HepG2 (cell line): Measurements from ENCODE around the gene NR2C1. TPM values are rescaled to one million over a fixed set of nuclear protein-coding genes. Genes with fewer than 3 reads are reported as not detected.

Experiments
- ATAC-seq: fragments of 200-7000 bp; cut with Tn5 transposase; 3 replicates; pipeline ENCODE4 v1.9.1; 2020; ENCODE audit warnings: mild to moderate bottlenecking, moderate library complexity
- BruUV-seq: library from RNA; stranded (reverse); fragments of 400-500 nt; replicated peaks from 2 replicates; lab custom pipeline; 2021; lab: Mats Ljungman, UMichigan
- CTCF ChIA-PET: fragments of 300-600 bp; formaldehyde crosslinking; extraction: SDS; loops from one replicate; lab custom pipeline; 2021; ENCODE audit warnings: low total read pairs, inconsistent platforms, low intra/inter-chr PET ratio; lab: Yijun Ruan, JAX
- POLR2A ChIA-PET: fragments of 350-600 bp; sonication (Branson Sonifier 250); formaldehyde crosslinking; loops from one replicate; lab custom pipeline; 2020; ENCODE audit warnings: antibody characterized with exemption, inconsistent platforms; lab: Yijun Ruan, JAX
- DNase-seq: peaks from one replicate; pipeline ENCODE4 v3.0.0-alpha.2; 2015; ENCODE audit warnings: low spot score
- FAIRE-seq: peaks from 3 replicates; lab custom pipeline; 2011; peaks lifted over from hg19 to GRCh38; lab: Jason Lieb, UNC
- H2AFZ ChIP-seq: one replicate; pipeline ENCODE4 v1.6.1; 2011; ENCODE audit warnings: low read length, inconsistent platforms
- H3K27ac ChIP-seq: fragments of 300-600 bp; 3 replicates; pipeline ENCODE4 v1.8.0; 2011; ENCODE audit warnings: mixed run types, mild to moderate bottlenecking, mixed read lengths, low read length, inconsistent platforms; ENCODE audit not compliant: insufficient read depth; ENCODE audit errors: extremely low read length
- H3K27me3 ChIP-seq, 2 experiments: fragments of 200-600 bp in 1 of 2; 2 replicates in 1 of 2; 3 replicates in 1 of 2; pipeline versions ENCODE4 v1.6.0 to v1.8.0; 2011; ENCODE audit warnings: low read length in 2 of 2, mild to moderate bottlenecking in 2 of 2, moderate library complexity in 2 of 2, inconsistent platforms in 1 of 2; ENCODE audit not compliant: insufficient read depth in 2 of 2, control insufficient read depth in 1 of 2
- H3K36me3 ChIP-seq, 2 experiments: fragments of 200-600 bp in 1 of 2; replicated peaks in 1 of 2; 2 replicates in 1 of 2; 3 replicates in 1 of 2; pipeline versions ENCODE4 v1.5.1 to v1.8.0; 2011; ENCODE audit warnings: low read length in 2 of 2, inconsistent platforms in 1 of 2; ENCODE audit not compliant: insufficient read depth in 2 of 2, control insufficient read depth in 1 of 2
- H3K4me1 ChIP-seq: 2 replicates; pipeline ENCODE4 v1.5.1; 2012; ENCODE audit warnings: low read length, inconsistent platforms; ENCODE audit not compliant: insufficient read depth
- H3K4me2 ChIP-seq: 2 replicates; pipeline ENCODE4 v1.6.0; 2011; ENCODE audit warnings: low read depth, low read length, inconsistent platforms
- H3K4me3 ChIP-seq, 3 experiments: fragments of 200-600 bp in 1 of 3; sonication (generic), shearing (Covaris generic) in 1 of 3; replicated peaks in 1 of 3; 2 replicates each; pipeline ENCODE4 v1.5.1; 2011 to 2016; ENCODE audit warnings: low read length in 3 of 3, inconsistent platforms in 2 of 3, low read depth in 2 of 3, mild to moderate bottlenecking in 2 of 3, control low read depth in 1 of 3, mixed read lengths in 1 of 3; ENCODE audit not compliant: insufficient read depth in 1 of 3
- H3K79me2 ChIP-seq: one replicate; pipeline ENCODE4 v1.6.1; 2011; ENCODE audit warnings: low read length, inconsistent platforms; ENCODE audit not compliant: insufficient read depth
- H3K9ac ChIP-seq: 2 replicates; pipeline ENCODE4 v1.6.0; 2011; ENCODE audit warnings: mild to moderate bottlenecking, low read depth, low read length, inconsistent platforms; ENCODE audit not compliant: insufficient read depth
- H3K9me3 ChIP-seq: 2 replicates; pipeline ENCODE4 v1.5.1; 2012; ENCODE audit warnings: mild to moderate bottlenecking, low read length
- H4K20me1 ChIP-seq: 2 replicates; pipeline ENCODE4 v1.6.0; 2011; ENCODE audit warnings: inconsistent platforms, mild to moderate bottlenecking, low read length, moderate library complexity; ENCODE audit not compliant: insufficient read depth
- CAMTA2 ChIP-seq: sonication (generic); formaldehyde crosslinking; IDR thresholded peaks from 2 replicates; pipeline ENCODE4 v1.4.0; 2020; ENCODE audit warnings: mild to moderate bottlenecking, missing genetic modification reagents, borderline replicate concordance
- CENPX ChIP-seq: sonication (generic); formaldehyde crosslinking; IDR thresholded peaks from 2 replicates; pipeline ENCODE4 v1.9.0; 2021; ENCODE audit warnings: mild to moderate bottlenecking, missing genetic modification reagents, moderate library complexity
- NFATC3 ChIP-seq: sonication (generic); formaldehyde crosslinking; IDR thresholded peaks from 2 replicates; pipeline ENCODE4 v1.5.1; 2020; ENCODE audit warnings: mild to moderate bottlenecking, missing genetic modification reagents
- NKX3-1 ChIP-seq: sonication (generic); formaldehyde crosslinking; IDR thresholded peaks from 2 replicates; pipeline ENCODE4 v1.5.0; 2020; ENCODE audit warnings: missing genetic modification reagents
- POLR2G ChIP-seq: fragments of 200-400 bp; formaldehyde crosslinking; IDR thresholded peaks from 2 replicates; pipeline ENCODE4 v1.6.1; 2018; ENCODE audit warnings: mild to moderate bottlenecking, low read depth, low read length, moderate library complexity
- SRY ChIP-seq: sonication (generic); formaldehyde crosslinking; IDR thresholded peaks from 2 replicates; pipeline ENCODE4 v1.8.0; 2022; ENCODE audit warnings: mild to moderate bottlenecking, missing genetic modification reagents
- TARDBP ChIP-seq: sonication (generic); formaldehyde crosslinking; IDR thresholded peaks from 2 replicates; pipeline ENCODE4 v1.8.0; 2022; ENCODE audit warnings: mild to moderate bottlenecking, missing genetic modification reagents
- ZFY ChIP-seq: sonication (generic); formaldehyde crosslinking; IDR thresholded peaks from 2 replicates; pipeline ENCODE4 v1.4.0; 2020; ENCODE audit warnings: missing genetic modification reagents
- ZNF10 ChIP-seq: sonication (generic); formaldehyde crosslinking; IDR thresholded peaks from 2 replicates; pipeline ENCODE4 v1.4.0; 2020; ENCODE audit warnings: mild to moderate bottlenecking, low read depth, missing genetic modification reagents, borderline replicate concordance
- ZNF703 ChIP-seq: sonication (generic); formaldehyde crosslinking; IDR thresholded peaks from 2 replicates; pipeline ENCODE4 v1.5.1; 2020; ENCODE audit warnings: missing genetic modification reagents, mild to moderate bottlenecking, moderate library complexity, borderline replicate concordance
- WGBS: methylation state at CpG from one replicate; pipeline ENCODE4 v1.1.6; 2017; ENCODE audit warnings: low lambda C conversion rate; 5-methylcytosine and 5-hydroxymethylcytosine counted together
- in situ Hi-C: cut with HindIII; loops from 2 replicates; pipeline ENCODE4 v1.10.0; 2017; ENCODE audit warnings: low pct_unique_long_range_greater_than_20kb; ENCODE audit not compliant: extremely low pct_ligation_motif_present
- intact Hi-C: fragments of 100-400 bp; cut with micrococcal nuclease; formaldehyde crosslinking; loops from one replicate; pipeline ENCODE4 v1.10.0; 2022; ENCODE audit not compliant: unreplicated experiment
- polyA plus RNA-seq, 8 experiments: library from polyadenylated mRNA; depleted of rRNA in 3 of 8; stranded (reverse) in 7 of 8; unstranded in 1 of 8; fragments of >200 nt; fragmentation: Illumina TruSeq in 4 of 8; extraction: Trizol in 4 of 8; gene quantifications; 2 replicates each; pipeline versions ENCODE4 v1.2.1 to v1.2.3, GENCODE V29; 2011 to 2016; ENCODE audit warnings: low read depth in 4 of 8, missing spikeins in 1 of 8, mixed read lengths in 1 of 8; ENCODE audit not compliant: insufficient read depth in 1 of 8
- total RNA-seq, 5 experiments: library from RNA; depleted of rRNA; stranded (reverse); fragments of >200 nt; fragmentation: Illumina TruSeq; extraction: Trizol; gene quantifications; 2 replicates each; pipeline ENCODE4 v1.2.3, GENCODE V29; 2016; ENCODE audit warnings: low read depth in 1 of 5
- TF ChIP-seq, protein P1 (sequence below): sonication (generic); formaldehyde crosslinking; IDR thresholded peaks from 2 replicates; pipeline ENCODE4 v1.4.0; 2020; ENCODE audit warnings: mild to moderate bottlenecking, low read depth, missing genetic modification reagents
- TF ChIP-seq, protein P2 (sequence below): IDR thresholded peaks from 2 replicates; pipeline ENCODE4 v1.6.1; 2016; ENCODE audit warnings: missing compliant biosample characterization, missing genetic modification reagents, borderline replicate concordance
- TF ChIP-seq, protein P3 (sequence below): sonication (generic); formaldehyde crosslinking; IDR thresholded peaks from 2 replicates; pipeline ENCODE4 v1.9.0; 2021; ENCODE audit warnings: missing genetic modification reagents, borderline replicate concordance
- TF ChIP-seq, protein P4 (sequence below): sonication (generic); formaldehyde crosslinking; IDR thresholded peaks from one replicate; pipeline ENCODE4 v1.5.1; 2020; ENCODE audit warnings: mild to moderate bottlenecking, missing genetic modification reagents; ENCODE audit errors: not compliant biosample characterization

Gene NR2C1
- total and polyA plus RNA-seq, 2 of the 13 experiments (the other 11 are each of a cell fraction or from before 2014, with no cell fraction given), result 38.0 to 70.8 TPM

DNA sequence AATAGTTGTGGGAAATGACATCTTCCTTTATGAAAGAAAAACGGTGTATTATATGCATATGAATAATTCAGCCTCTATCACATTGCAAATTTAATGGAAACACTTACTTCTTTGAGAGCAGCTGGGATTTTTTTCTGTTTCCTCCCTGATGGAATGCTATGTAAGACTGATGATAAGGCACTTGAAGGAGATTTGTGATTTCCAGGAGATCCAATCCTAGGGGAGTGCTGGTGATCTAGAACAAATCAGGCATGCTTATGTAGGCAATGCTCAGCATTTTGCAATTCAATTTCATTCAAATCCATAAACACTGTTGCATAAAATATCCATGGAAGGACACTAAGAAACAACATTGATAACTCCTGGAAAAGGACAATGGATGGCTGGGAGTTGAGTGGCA is 16.0 kb upstream of the NR2C1 start:
- 21% methylated on average over 1 of the region's 1 CpG for WGBS
- in situ Hi-C loops, result no loop called here
- TF ChIP-seq ZNF10 (CRISPR knock-in tag) (no peak), POLR2G (no peak), NFATC3 (CRISPR knock-in tag) (no peak), ZFY (CRISPR knock-in tag) (no peak), CAMTA2 (CRISPR knock-in tag) (no peak), SRY (CRISPR knock-in tag) (no peak), CENPX (CRISPR knock-in tag) (no peak), NKX3-1 (CRISPR knock-in tag) (no peak), ZNF703 (CRISPR knock-in tag) (no peak), TARDBP (CRISPR knock-in tag) (no peak)
- TF ChIP-seq, protein P1, sequence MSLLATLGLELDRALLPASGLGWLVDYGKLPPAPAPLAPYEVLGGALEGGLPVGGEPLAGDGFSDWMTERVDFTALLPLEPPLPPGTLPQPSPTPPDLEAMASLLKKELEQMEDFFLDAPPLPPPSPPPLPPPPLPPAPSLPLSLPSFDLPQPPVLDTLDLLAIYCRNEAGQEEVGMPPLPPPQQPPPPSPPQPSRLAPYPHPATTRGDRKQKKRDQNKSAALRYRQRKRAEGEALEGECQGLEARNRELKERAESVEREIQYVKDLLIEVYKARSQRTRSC (CRISPR knock-in tag), result no peak
- TF ChIP-seq, protein P2, sequence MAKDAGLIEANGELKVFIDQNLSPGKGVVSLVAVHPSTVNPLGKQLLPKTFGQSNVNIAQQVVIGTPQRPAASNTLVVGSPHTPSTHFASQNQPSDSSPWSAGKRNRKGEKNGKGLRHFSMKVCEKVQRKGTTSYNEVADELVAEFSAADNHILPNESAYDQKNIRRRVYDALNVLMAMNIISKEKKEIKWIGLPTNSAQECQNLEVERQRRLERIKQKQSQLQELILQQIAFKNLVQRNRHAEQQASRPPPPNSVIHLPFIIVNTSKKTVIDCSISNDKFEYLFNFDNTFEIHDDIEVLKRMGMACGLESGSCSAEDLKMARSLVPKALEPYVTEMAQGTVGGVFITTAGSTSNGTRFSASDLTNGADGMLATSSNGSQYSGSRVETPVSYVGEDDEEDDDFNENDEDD (CRISPR knock-in tag), result no peak
- TF ChIP-seq, protein P3, sequence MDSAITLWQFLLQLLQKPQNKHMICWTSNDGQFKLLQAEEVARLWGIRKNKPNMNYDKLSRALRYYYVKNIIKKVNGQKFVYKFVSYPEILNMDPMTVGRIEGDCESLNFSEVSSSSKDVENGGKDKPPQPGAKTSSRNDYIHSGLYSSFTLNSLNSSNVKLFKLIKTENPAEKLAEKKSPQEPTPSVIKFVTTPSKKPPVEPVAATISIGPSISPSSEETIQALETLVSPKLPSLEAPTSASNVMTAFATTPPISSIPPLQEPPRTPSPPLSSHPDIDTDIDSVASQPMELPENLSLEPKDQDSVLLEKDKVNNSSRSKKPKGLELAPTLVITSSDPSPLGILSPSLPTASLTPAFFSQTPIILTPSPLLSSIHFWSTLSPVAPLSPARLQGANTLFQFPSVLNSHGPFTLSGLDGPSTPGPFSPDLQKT (CRISPR knock-in tag), result no peak
- TF ChIP-seq, protein P4, sequence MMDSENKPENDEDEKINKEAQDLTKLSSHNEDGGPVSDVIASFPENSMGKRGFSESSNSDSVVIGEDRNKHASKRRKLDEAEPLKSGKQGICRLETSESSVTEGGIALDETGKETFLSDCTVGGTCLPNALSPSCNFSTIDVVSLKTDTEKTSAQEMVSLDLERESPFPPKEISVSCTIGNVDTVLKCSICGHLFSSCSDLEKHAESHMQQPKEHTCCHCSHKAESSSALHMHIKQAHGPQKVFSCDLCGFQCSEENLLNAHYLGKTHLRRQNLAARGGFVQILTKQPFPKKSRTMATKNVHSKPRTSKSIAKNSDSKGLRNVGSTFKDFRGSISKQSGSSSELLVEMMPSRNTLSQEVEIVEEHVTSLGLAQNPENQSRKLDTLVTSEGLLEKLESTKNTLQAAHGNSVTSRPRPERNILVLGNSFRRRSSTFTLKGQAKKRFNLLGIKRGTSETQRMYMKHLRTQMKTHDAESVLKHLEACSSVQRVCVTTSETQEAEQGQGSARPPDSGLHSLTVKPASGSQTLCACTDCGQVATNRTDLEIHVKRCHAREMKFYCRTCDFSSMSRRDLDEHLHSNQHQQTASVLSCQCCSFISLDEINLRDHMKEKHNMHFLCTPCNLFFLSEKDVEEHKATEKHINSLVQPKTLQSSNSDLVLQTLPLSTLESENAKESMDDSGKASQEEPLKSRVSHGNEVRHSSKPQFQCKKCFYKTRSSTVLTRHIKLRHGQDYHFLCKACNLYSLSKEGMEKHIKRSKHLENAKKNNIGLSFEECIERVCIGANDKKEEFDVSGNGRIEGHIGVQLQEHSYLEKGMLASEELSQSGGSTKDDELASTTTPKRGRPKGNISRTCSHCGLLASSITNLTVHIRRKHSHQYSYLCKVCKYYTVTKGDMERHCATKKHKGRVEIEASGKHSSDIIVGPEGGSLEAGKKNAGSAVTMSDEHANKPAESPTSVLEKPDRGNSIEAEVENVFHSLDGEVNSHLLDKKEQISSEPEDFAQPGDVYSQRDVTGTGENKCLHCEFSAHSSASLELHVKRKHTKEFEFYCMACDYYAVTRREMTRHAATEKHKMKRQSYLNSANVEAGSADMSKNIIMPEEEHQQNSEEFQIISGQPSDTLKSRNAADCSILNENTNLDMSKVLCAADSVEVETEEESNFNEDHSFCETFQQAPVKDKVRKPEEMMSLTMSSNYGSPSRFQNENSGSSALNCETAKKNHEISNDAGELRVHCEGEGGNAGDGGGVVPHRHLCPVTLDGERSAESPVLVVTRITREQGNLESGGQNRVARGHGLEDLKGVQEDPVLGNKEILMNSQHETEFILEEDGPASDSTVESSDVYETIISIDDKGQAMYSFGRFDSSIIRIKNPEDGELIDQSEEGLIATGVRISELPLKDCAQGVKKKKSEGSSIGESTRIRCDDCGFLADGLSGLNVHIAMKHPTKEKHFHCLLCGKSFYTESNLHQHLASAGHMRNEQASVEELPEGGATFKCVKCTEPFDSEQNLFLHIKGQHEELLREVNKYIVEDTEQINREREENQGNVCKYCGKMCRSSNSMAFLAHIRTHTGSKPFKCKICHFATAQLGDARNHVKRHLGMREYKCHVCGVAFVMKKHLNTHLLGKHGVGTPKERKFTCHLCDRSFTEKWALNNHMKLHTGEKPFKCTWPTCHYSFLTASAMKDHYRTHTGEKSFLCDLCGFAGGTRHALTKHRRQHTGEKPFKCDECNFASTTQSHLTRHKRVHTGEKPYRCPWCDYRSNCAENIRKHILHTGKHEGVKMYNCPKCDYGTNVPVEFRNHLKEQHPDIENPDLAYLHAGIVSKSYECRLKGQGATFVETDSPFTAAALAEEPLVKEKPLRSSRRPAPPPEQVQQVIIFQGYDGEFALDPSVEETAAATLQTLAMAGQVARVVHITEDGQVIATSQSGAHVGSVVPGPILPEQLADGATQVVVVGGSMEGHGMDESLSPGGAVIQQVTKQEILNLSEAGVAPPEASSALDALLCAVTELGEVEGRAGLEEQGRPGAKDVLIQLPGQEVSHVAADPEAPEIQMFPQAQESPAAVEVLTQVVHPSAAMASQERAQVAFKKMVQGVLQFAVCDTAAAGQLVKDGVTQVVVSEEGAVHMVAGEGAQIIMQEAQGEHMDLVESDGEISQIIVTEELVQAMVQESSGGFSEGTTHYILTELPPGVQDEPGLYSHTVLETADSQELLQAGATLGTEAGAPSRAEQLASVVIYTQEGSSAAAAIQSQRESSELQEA (CRISPR knock-in tag), result no peak

More for the DNA sequence above, 16.0 kb upstream of the NR2C1 start:
- Histone ChIP-seq H3K36me3 (no peaks in the 10 kb centered on the region; a peak in 1 of 5 replicates), H3K9me3 (no peaks in the 10 kb centered on the region), H3K27ac (no peak overlapping the region), H4K20me1 (no peaks in the 10 kb centered on the region), H3K4me3 (no peak overlapping the region), H3K4me2 (no peak overlapping the region), H3K9ac (no peak overlapping the region), H2AFZ (no peak overlapping the region), H3K4me1 (peaks cover 13% of the 10 kb centered on the region), H3K27me3 (no peaks in the 10 kb centered on the region), H3K79me2 (no peaks in the 10 kb centered on the region)
- intact Hi-C loops, result no loop called here
- DNase-seq (no peak), ATAC-seq (no peak), FAIRE-seq (no peak)
- POLR2A ChIA-PET, result no interaction called here
- CTCF ChIA-PET, result no interaction called here
- BruUV-seq, result no TSS peak
